ENCODE measurements around the gene NR5A2. TPM values are rescaled to one million over a fixed set of nuclear protein-coding genes. Genes with fewer than 3 reads are reported as not detected.

Gene NR5A2
- total RNA-seq, 1 experiment from 2014 or later = 22.3 TPM

- H3K36me3 Mint-ChIP-seq = no peaks in the 10 kb centered on the region
- POLR2A ChIA-PET = interaction anchor here (0.8 to 1.2 kb wide), 2 partner anchors 10 to 58 kb away, joined by 3 read pairs; no protein-coding TSS in a partner anchor
- no peak for DNase-seq (ENCODE audit: low spot score)
- no peak overlapping the region for H3K4me3 Mint-ChIP-seq
- ATAC-seq = no peak
- no peak overlapping the region for H3K27ac Mint-ChIP-seq
- CTCF ChIA-PET = interaction anchor here (0.6 to 2.5 kb wide), 5 partner anchors 11 to 352 kb away, joined by 3 to 8 read pairs (median 5); no protein-coding TSS in a partner anchor
- no peaks in the 10 kb centered on the region for H3K9me3 Mint-ChIP-seq
- TF ChIP-seq SOX15 (CRISPR knock-in tag; IDR thresholded peaks at IDR 0.05) = no peak
- TF ChIP-seq MYBL2 (CRISPR knock-in tag; IDR thresholded peaks at IDR 0.05) = no peak
- no peak for TF ChIP-seq CREB1 (CRISPR knock-in tag; IDR thresholded peaks at IDR 0.05)
- TF ChIP-seq NFATC4 (CRISPR knock-in tag; IDR thresholded peaks at IDR 0.05) = no peak
- TF ChIP-seq JUN (CRISPR knock-in tag; IDR thresholded peaks at IDR 0.05) = no peak
- no peak for TF ChIP-seq FOXK1 (CRISPR knock-in tag; IDR thresholded peaks at IDR 0.05)
- no peak for TF ChIP-seq HMGA2 (CRISPR knock-in tag; IDR thresholded peaks at IDR 0.05)
- no peak for TF ChIP-seq ZSCAN18 (CRISPR knock-in tag; IDR thresholded peaks at IDR 0.05)
- no peak for TF ChIP-seq ZNF532 (CRISPR knock-in tag; IDR thresholded peaks at IDR 0.05; ENCODE audit: borderline replicate concordance)
- no peak for TF ChIP-seq ZNF512 (CRISPR knock-in tag; IDR thresholded peaks at IDR 0.05; ENCODE audit: borderline replicate concordance)
- TF ChIP-seq ZNF425 (CRISPR knock-in tag; conservative IDR thresholded peaks at IDR 0.05) = no peak
- no peak for TF ChIP-seq NR1H2 (CRISPR knock-in tag; IDR thresholded peaks at IDR 0.05)
- TF ChIP-seq IRF2 (CRISPR knock-in tag; IDR thresholded peaks at IDR 0.05; ENCODE audit: borderline replicate concordance, low read depth) = no peak
- no peak for TF ChIP-seq TCF7 (CRISPR knock-in tag; IDR thresholded peaks at IDR 0.05; ENCODE audit: low read depth)
- TF ChIP-seq SMAD3 (CRISPR knock-in tag; IDR thresholded peaks at IDR 0.05; ENCODE audit: borderline replicate concordance) = no peak
- TF ChIP-seq GABPB1 (CRISPR knock-in tag; IDR thresholded peaks at IDR 0.05) = no peak
- peaks cover 22% of the 10 kb centered on the region for H3K4me1 Mint-ChIP-seq
- H3K27me3 Mint-ChIP-seq (ENCODE audit: low read depth) = peaks cover 19% of the 10 kb centered on the region
These were observed 9.2 kb downstream of the NR5A2 start for GRCh38 chr1:200036619-200037270.

- no peaks in the 10 kb centered on the region for H3K36me3 Mint-ChIP-seq
- ChIA-PET CTCF (interaction anchor here (2.5 kb wide), 1 partner anchor 83 kb away, joined by 8 read pairs; no protein-coding TSS in a partner anchor), POLR2A (no interaction called here)
- H3K4me3 Mint-ChIP-seq = no peak overlapping the region
- no peaks in the 10 kb centered on the region for H3K9me3 Mint-ChIP-seq
- peaks cover 25% of the 10 kb centered on the region for H3K27me3 Mint-ChIP-seq (ENCODE audit: low read depth)
- peaks cover 22% of the 10 kb centered on the region for H3K4me1 Mint-ChIP-seq
- DNase-seq (ENCODE audit: low spot score) (no peak), ATAC-seq (no peak)
- no peak overlapping the region for H3K27ac Mint-ChIP-seq
- TF ChIP-seq CREM (CRISPR knock-in tag; IDR thresholded peaks at IDR 0.05) (no peak), NFATC4 (CRISPR knock-in tag; IDR thresholded peaks at IDR 0.05) (no peak), PREB (CRISPR knock-in tag; IDR thresholded peaks at IDR 0.05; ENCODE audit: borderline replicate concordance) (no peak), E2F4 (CRISPR knock-in tag; IDR thresholded peaks at IDR 0.05; ENCODE audit: borderline replicate concordance, low read depth) (no peak), E2F5 (CRISPR knock-in tag; IDR thresholded peaks at IDR 0.05) (no peak), NFYB (CRISPR knock-in tag; conservative IDR thresholded peaks at IDR 0.05; ENCODE audit: low read depth) (no peak), OVOL2 (CRISPR knock-in tag; IDR thresholded peaks at IDR 0.05; ENCODE audit: borderline replicate concordance) (no peak), ZNF671 (CRISPR knock-in tag; IDR thresholded peaks at IDR 0.05) (no peak)
These were observed 10.0 kb downstream of the NR5A2 start for GRCh38 chr1:200037501-200037900.
